Measurements from ENCODE around the gene TMPRSS6. TPM values are rescaled to one million over a fixed set of nuclear protein-coding genes. Genes with fewer than 3 reads are reported as not detected.

The TMPRSS6 gene
- total and polyA plus RNA-seq, 11 donors: 0.91 TPM; not detected in 10

GRCh38 chr22:37097346-37097745 is 12.2 kb downstream of the TMPRSS6 start:
- no peak for ATAC-seq
- no peak for TF ChIP-seq CTCF (IDR thresholded peaks at IDR 0.05)
- TF ChIP-seq POLR2A (IDR thresholded peaks at IDR 0.05): no peak
- H3K27ac ChIP-seq: no peak overlapping the region
- peaks cover 0 to 51% (median 26%) of the 10 kb centered on the region in 9 donors for H3K27me3 ChIP-seq
- H3K4me3 ChIP-seq: no peak overlapping the region
- no peaks in the 10 kb centered on the region for H3K36me3 ChIP-seq
- no peaks in the 10 kb centered on the region for H3K9me3 ChIP-seq
- intact Hi-C loops (cut with DNase I): no loop called here
- no peak for DNase-seq
- WGBS, 4 donors: 73 to 80% (median 76%) methylated on average over 11 to 13 of the region's 13 CpGs
- H3K4me1 ChIP-seq: no peaks in the 10 kb centered on the region

- no peaks in the 10 kb centered on the region for H3K36me3 ChIP-seq
- 75 to 85% (median 79%) methylated on average over 11 of the region's 11 CpGs for WGBS, 4 donors
- ATAC-seq (no peak), DNase-seq (no peak)
- no peaks in the 10 kb centered on the region for H3K4me1 ChIP-seq
- H3K9me3 ChIP-seq: no peaks in the 10 kb centered on the region
- no peak overlapping the region for H3K4me3 ChIP-seq
- peaks cover 0 to 52% (median 26%) of the 10 kb centered on the region in 9 donors for H3K27me3 ChIP-seq
- no peak for TF ChIP-seq CTCF (IDR thresholded peaks at IDR 0.05)
- no peak for TF ChIP-seq POLR2A (IDR thresholded peaks at IDR 0.05)
- intact Hi-C loops (cut with DNase I): no loop called here
- H3K27ac ChIP-seq: no peak overlapping the region
Measured at GRCh38 chr22:37095113-37095512, 14.4 kb downstream of the TMPRSS6 start.

GRCh38 chr22:37094239-37094638 is 15.3 kb downstream of the TMPRSS6 start:
- Histone ChIP-seq H3K36me3 (no peaks in the 10 kb centered on the region), H3K4me1 (no peaks in the 10 kb centered on the region), H3K9me3 (no peaks in the 10 kb centered on the region), H3K4me3 (no peak overlapping the region), H3K27ac (no peak overlapping the region), H3K27me3 (peaks cover 0 to 56% (median 26%) of the 10 kb centered on the region in 9 donors)
- no peak for ATAC-seq
- DNase-seq: no peak
- WGBS, 4 donors: 50 to 69% (median 54%) methylated on average over 1 of the region's 1 CpG
- intact Hi-C loops (cut with DNase I): no loop called here
- TF ChIP-seq CTCF (IDR thresholded peaks at IDR 0.05) (no peak), POLR2A (IDR thresholded peaks at IDR 0.05) (no peak)

- no peak for DNase-seq
- no peaks in the 10 kb centered on the region for H3K9me3 ChIP-seq
- H3K27ac ChIP-seq: no peak overlapping the region
- 52 to 70% (median 62%) methylated on average over 5 to 6 of the region's 6 CpGs for WGBS, 4 donors
- intact Hi-C loops (cut with DNase I): no loop called here
- TF ChIP-seq POLR2A (IDR thresholded peaks at IDR 0.05): no peak
- no peak for TF ChIP-seq CTCF (IDR thresholded peaks at IDR 0.05)
- H3K4me3 ChIP-seq: no peak overlapping the region
- H3K4me1 ChIP-seq: no peaks in the 10 kb centered on the region
- no peaks in the 10 kb centered on the region for H3K36me3 ChIP-seq
- H3K27me3 ChIP-seq: peaks cover 0 to 56% (median 27%) of the 10 kb centered on the region in 9 donors
- ATAC-seq: no peak
Measured at GRCh38 chr22:37092997-37093396, 16.5 kb downstream of the TMPRSS6 start.

Data from heart left ventricle (tissue), 16 donors.